GM21737 (cell line): ENCODE results near the gene TBXAS1.
A peak's percentile ranks its signal among the peaks of the same experiment; 100 is the strongest.

Experiments used
- ATAC-seq: cut with Tn5 transposase; IDR thresholded peaks from one replicate; pipeline ENCODE4 v1.9.1; 2021; ENCODE audit warnings: mild to moderate bottlenecking, moderate library complexity; ENCODE audit not compliant: unreplicated experiment

TBXAS1 gene

DNA sequence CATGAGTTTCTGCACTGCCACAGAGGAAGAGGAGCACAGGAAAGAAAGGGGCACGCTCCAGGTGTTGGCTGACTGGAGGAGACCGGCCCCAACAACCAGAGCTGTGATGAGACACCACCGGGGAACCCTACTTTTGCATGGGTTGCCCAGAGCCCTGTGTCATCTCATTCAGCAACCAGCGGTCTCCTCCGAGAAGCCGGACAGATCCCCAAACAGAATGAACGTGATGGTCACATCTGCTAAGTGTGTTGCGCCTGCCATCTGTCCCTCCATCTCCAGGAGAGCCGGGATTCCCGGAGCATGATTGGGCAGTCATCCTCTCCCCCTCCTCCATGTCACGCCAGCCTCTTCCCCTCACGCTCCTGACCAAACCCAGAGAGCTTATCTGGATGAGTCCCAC lies 210.8 kb downstream of the TBXAS1 start:
- ATAC-seq, result no peak

DNA sequence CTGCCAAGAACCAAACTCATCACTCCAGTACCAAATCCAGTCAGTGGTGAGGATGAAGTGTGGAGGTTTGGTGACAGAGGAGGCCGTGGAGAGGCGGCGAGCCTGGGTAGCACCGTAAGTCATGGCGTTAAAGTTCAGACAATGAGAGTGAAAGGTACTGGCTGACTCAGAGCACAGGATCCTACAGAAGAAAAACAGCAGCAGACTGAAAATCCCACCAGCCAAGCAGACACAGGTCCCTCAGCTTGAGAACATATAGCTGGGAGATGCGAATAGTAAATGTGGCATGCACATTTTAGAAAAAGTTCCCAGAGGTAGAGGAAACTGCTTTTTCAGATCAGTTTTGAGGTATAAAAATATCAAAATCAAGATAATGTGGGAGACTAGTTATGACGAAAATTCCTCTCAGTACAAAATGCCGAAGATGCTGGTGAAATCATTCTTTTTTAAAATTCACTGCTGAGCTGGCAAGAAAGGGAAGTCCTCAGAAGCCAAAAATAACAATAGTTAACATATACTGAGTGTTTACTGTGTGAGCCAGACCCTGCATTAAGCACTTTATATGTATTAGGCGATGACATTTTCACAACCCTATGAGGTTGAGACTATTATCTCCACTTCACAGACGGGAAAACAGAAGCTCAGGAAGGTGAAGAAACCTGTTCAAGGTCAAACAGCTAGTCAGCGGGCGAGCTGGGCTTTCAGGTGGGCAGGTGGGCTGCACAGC lies 212.8 kb downstream of the TBXAS1 start:
- ATAC-seq, result no peak

DNA sequence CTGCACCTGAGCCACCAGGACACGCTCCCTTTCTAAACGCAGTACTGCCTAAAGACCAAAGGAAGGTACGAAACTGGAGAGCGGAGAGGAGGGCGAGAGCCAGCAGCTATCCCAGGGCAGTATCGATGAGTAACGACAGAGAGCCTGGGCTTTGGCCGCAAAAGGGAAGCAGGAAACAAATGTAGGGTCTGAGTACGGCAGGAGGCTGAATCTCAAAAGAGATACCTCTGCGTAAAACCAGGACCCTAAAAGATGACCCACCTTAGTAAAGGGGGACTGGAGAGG lies 213.3 kb downstream of the TBXAS1 start:
- ATAC-seq, result no peak

DNA sequence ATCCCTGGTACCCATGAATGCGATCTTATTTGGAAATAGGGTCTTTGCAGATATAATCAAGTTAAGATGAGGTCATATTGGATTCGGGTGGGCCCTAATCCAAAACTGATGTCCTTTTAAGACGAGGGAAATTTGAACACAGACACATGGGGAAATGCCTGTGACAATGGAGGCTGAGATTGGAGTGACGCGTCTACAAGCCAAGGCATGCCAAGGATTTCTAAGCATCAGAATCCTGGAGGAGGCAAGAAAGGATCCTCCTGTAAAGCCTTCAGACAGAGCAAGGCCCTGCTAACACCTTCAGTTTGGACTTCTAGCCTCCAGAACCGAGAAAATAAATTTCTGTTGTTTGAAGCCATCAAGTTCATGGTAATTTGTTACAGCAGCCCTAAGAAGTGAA lies 215.2 kb downstream of the TBXAS1 start:
- ATAC-seq, result no peak

DNA sequence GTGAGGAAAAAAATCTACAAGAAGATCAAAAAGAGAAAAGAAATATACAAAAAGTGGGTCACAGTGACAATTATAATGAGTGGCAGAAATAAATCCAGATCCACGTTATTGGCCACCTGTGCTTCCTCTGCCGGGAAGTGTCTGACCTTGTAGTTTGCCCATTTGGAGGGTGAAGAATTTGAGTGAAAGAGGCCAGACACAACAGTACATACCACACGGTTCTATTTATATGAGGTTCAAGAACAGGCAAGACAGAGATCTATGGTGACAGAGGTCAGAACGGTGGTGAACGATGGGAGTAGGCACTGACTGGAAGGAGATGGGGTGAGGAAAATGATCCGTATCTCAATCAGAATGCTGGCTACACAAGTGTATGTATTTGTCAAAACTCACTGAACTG lies 216.6 kb downstream of the TBXAS1 start:
- no peak for ATAC-seq

DNA sequence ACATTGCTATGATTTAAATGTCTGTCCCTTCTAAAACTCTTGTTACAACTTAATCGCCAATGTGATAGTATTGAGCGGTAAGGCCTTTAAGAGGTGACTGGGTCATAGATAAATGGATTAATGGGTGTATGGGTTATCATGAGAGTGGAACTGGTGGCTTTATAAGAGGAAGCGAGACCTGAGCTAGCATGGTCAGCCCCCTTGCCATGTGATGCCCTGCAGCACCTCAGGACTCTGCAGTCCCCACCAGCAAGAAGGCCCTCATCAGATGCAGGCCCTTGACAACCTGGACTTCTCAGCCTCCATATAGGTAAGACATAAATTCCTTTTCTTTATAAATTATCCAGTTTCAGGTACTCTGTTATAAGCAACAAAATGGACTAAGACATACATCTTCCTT lies 218.1 kb downstream of the TBXAS1 start:
- ATAC-seq, result no peak

DNA sequence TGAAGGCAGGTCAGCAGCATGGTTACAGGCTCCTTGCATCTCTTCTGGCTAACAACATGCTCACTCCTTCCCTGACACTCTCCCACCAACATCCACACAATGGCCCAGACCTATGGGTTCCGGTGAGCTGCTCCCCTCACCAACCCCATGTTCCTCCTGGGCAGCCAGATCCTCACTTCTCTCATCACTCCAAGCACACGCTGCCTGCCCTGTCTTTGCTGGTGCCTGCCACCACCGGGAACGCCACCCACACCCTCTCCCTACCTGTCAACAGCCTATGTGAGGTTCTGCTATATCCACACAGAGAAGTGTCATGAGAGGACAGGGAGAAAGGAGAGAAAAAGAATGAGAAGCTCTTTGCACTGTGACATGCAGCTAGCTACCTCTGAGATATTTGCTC lies 219.1 kb downstream of the TBXAS1 start:
- ATAC-seq, result no peak

DNA sequence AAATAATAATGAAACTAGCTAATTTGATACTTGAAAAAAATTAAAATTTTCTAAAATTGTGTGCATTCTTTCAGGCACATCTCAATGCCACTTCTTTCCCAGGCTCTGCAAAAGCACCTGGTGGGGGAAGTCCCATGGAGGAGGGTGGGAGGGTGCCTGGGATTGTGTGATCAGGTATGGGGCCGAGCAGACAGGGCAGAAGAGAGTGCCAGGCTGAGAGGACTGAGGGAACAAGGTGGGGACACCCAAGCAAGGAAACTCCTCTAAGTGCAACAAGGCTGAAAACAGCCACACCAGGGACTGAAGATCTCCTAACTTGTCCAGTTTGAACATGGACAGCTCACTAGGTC lies 219.9 kb downstream of the TBXAS1 start:
- ATAC-seq, result no peak

DNA sequence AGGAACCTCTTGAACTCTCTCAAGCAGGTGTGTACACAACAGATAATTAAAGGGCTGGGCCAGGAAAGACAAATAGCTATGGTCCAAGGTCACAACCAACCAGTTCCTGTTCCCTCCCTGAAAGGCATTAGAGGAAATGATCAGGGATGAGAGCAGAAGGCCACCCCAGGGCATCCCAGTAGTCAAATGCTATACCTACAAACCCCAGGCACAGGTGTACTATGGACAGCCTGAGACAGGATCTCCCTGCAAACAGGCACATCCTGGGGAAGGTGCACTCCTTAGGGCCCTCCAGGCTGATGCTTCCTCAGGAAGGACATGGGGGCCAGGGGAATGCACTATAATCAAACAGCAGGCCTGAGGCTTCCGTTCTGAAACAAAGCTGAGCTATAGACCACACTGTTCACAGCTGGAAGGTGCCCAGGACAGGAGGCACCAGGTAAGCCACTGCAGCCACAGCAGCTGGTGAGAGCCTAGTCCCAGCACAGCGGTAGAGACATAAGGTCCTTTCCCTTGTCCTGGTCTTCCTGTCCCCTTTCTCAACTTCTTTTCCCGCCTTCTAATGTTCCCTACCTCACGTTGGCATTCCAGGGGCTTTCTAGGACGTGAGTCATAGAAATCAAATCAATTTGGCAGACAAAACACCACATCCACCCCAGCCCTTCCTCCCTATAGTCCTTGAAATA lies 220.4 kb downstream of the TBXAS1 start:
- no peak for ATAC-seq

DNA sequence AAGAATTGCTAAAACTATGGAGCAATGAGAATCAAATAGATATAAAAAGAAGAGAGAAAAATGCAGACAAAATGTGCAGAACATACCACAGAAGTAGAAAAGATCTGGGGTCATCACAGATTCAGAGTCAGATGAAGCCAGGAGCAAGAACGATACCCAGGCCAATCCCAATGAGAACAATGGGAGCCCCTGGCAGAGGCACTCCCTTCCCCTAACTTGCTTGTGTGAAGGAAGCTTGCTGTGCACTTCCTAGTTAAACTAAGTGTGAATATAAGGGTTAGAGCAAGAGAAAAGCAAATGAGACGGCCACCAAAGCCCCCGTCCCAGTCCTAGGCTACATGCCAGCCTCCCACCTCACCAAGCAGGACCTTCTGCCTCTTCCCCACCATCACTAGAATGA lies 221.0 kb downstream of the TBXAS1 start:
- ATAC-seq, result no peak

DNA sequence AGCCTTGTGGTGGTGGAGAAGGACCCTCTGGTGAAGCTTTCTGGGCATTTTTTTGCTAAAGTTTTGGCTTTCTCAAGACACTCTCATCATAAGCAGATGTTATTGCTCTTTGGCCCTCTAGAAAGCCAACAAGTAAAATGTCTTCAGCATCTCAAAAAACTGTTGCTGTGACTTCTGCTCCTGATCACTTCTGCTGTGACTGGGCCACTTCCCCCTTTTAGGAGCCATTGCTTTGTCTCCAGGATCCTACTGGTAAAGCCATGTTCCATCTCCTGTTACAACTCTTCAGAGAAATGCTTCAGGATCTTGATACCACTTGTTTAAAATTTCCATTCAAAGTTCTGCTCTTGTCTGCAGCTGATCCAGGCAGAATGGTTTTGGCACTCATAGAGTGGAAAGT lies 222.8 kb downstream of the TBXAS1 start:
- no peak for ATAC-seq

DNA sequence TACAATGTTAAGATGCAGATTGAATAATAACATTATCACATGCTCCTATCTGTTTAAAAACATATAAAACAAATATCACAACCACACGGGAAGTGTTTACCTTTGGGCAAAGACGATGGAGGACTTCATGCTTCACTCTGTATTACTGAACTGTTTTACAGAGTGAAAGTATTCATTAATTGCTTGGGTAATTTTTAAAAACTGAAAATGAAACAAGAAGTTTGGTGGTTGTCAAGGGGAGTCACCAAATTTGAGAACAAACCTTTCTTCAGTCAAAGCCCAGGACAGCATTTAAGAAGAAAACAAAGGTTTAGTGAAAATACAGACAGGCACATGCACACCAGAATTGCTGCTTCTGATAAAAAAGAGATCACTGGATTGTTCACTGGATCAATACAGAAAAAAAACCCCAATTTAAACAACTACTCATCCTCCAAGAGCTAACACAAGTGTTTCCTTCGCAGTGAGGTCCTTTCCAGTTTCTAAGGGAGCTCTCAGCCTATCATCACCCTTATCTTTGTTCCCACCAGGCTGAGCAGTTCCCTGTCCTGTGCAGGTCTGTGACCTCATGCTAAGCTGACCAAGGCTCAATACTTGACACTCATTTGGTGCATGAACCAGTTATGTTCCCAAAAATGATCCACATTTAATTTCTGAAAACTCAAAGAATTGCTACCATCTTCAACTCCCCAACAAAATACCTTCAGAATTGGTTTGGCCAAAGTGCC lies 224.9 kb downstream of the TBXAS1 start:
- peak; percentile 82 for ATAC-seq

DNA sequence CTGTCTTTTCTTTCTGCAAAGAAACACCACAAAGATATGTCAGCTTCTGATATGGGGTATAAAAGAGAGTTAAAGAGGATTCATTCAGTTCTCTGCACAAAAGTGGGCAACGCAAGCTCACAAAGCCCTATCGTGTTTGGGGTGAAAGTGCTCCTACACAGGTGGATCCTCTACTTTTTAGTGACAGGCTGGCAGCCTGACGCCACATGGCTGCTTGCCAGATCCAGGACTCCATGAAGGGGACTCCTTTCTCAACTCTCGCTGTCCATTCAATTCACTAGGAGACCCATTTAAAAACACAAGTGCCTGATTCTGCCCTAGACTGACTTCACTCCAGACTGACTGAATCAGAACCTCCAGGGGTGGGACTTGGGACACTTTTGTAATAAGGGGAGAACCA lies 225.7 kb downstream of the TBXAS1 start:
- no peak for ATAC-seq

DNA sequence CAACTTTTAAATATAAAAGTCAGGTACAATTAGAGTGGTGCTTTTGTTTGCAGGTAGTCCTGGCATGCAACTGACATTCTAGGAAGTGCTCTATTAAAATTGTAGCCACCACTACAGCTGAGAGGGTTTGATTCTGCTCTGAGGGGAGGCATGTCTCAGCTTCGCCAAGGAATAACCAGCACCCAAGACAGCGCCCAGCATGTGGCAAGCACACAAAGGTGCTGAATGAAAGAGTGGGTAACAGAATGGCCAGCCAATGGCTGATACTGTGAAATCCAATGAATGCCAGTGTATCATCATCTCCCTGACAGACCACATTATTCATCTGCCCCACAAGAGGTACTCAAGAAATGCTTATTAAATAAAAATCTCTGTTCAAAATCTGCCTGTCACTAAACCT lies 226.8 kb downstream of the TBXAS1 start:
- ATAC-seq, result no peak

DNA sequence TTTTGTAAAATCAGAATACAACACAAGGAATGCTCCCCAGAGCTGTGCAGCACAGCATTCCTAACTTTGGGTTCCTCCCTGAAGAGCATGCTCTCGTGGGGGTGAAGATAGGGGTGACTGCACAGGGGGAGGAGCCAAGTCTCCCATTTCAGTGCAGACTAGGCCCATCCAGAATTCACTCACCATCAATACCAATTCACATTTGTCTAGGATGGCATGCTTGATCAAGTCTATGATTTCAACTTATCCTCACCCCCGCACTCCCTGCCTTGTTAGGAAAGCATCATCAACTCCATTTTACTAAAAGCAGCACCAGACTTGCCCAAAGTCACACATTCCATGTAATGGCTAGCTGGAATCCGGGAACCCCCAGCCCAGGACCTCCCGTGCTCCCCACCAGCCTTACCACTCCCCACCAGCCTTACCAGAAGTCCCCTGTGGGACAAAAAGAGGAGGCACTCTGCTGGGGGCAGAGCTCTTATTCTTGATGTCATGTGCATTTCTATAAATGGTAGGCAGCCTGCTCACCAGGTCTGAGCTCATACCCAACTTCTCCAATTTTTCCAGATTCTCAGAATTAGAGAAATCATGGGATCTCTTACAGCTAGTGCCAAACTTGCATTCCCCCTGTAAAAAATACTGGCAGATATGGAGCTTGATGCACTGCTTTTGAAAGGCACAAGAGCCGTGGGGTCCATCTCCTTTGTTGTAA lies 227.5 kb downstream of the TBXAS1 start:
- ATAC-seq, result no peak

DNA sequence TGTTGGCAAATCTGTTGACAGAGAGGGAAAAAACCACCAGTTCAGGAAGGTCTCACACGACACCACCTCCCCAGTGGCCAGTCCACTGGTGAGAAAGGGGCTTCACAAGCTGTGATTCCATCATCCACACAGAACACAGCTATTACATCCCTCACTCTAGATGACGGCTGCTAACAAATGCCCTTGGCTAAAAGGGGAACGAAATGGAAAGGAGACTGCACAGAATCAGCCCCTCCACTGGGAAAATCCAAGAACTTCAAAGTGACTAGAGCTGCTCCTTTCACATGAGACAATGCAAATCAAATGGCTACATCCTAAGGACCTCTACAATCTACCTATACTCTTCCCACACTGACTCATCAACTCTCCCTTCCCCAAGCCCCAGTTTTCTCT lies 228.1 kb downstream of the TBXAS1 start:
- no peak for ATAC-seq

DNA sequence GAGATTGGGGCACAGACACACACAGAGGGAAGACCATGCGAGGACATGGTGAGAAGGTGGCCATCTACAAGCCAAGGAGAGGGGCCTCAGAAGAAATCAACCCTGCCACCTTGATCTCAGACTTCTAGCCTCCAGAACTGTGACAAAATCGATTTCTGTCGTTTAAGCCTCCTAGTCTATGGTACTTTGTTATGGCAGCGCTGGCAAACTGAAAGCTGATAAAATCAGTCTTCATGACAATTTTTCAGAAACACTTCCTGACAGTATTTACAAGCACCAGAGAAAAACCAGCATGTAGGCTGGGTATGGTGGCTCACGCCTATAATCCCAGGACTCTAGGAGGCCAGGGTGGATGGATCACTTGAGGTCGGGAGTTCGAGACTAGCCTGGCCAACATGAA lies 229.5 kb downstream of the TBXAS1 start:
- no peak for ATAC-seq

DNA sequence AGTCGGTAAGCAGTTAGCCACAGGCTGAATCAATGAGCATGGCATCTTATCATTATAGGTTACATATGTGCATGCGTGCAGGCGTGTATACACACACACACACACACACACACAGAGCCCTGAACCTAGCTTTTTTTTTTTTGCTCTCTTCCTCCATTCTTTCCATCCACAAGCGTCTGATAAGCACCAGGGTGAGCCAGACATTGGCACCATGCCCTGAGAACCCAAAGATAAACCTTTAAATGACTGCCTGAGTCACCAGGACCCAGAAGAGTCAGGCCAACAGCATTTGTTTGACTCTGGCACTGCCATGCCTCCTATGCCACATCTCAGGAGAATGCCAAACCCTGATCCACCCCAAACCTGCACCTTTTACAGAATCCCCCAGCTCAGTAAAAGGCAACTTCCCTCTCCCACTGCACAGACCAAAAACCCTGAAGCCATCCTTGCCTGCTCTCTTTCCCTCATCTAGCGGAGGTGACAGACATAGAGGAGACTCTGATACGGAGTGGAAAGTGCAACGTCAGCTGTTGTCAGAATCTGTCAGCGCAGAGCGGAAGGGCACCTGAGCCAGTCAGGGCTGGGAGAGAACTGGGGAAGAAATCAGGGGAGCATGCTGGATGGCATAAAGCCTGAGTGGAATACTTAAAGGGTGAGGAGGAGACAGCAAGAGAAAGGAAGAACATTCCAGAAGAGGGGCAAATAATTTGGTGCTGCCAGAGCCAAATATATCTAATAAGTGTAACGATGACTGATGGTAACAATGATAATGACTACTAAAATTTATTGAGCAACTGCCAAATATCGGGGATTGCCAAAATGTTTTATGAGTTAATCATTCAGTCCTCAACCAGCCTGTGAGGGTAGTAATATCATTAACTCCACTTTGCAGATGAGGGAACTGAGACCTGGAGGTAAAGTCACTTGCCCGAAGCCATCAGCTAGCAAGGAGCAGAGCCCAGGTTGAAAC lies 230.5 kb downstream of the TBXAS1 start:
- ATAC-seq, result no peak

DNA sequence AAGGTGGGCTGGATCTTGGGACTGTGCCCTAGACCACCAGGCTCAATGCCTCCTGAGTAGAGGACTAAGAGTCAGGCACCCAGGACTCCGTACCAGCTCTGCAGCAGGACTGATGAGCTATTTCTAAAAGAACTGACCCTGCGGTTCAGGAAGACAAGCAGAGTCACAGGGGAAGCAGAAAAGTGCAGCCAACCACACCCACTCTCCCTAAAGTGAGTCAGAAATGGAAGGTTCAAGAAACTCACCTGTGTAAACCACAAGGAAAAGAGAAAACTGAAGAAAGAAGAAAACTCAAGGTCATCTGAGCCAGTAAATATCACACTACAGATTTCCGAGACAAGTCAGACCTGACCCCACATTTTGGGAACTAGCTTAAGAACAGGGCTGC lies 231.2 kb downstream of the TBXAS1 start:
- no peak for ATAC-seq

DNA sequence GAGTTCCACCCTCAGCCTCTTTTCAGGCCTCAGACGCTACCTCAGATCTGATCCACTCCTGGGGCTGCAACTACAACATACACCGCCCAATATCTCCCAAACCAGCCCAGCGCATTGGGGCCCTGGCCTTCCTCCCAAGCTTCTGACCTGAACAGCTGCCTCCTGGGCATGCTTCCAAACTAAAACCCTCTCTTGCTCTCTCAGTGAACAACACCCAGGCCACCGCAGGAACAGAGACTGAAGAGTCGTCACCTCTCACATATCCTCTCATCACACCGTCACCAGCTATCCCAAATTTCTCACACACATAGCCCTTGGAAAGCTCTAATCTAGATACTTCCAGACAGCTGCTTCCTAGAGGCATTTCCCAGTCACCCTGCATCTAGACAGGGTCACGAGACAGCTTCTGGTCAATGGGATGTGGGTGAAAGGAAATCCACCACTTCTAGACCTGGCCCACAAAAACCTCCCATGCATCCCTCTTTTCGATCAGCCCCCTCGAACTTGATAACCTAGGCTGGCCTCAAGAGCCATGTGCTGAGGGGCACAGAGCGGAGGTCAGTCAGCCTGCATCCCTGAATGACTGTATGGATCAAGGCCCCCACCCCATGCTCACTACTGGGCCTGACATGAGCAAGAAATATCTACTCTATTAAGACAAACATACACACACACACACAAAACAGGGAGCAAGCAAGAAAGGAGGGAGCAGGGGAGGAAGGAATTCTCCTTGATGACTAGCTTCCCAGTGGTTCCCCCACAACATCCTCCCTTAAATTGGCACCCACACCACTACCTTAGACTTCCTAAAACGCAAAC lies 231.9 kb downstream of the TBXAS1 start:
- ATAC-seq, result no peak
